ENCODE measurements around the gene DEPDC4. TPM values are rescaled to one million over a fixed set of nuclear protein-coding genes. Genes with fewer than 3 reads are reported as not detected.

The DEPDC4 gene
- total RNA-seq, 1 experiment from 2014 or later = 1.9 TPM

- no peak for DNase-seq
- peak overlapping the region; percentile 80 for H3K4me3 Mint-ChIP-seq (ENCODE audit: low read depth, unreplicated experiment)
- TF ChIP-seq CTCF (IDR thresholded peaks at IDR 0.05; ENCODE audit: unreplicated experiment) = no peak
- BruUV-seq (replicated peaks) = no TSS peak
- H3K9me3 Mint-ChIP-seq (ENCODE audit: low read depth, unreplicated experiment) = no peaks in the 10 kb centered on the region
- intact Hi-C loops (cut with micrococcal nuclease; ENCODE audit: unreplicated experiment) = loop anchor here (1.0 to 10.0 kb wide), 2 partner anchors 64 to 387 kb away; no protein-coding TSS in a partner anchor
- CTCF ChIA-PET = interaction anchor here (0.7 to 1.0 kb wide), 2 partner anchors 9 to 36 kb away, joined by 3 to 4 read pairs; no protein-coding TSS in a partner anchor
- no peaks in the 10 kb centered on the region for H3K4me1 Mint-ChIP-seq (ENCODE audit: low read depth, unreplicated experiment)
- H3K27me3 Mint-ChIP-seq (ENCODE audit: unreplicated experiment) = no peaks in the 10 kb centered on the region
- peak overlapping the region; percentile 96 for H3K27ac Mint-ChIP-seq (ENCODE audit: unreplicated experiment)
- peaks cover 40% of the 10 kb centered on the region for H3K36me3 Mint-ChIP-seq (ENCODE audit: insufficient read depth, unreplicated experiment)
Observed at GRCh38 chr12:100201604-100202423, 65.1 kb downstream of the DEPDC4 start.

DNA sequence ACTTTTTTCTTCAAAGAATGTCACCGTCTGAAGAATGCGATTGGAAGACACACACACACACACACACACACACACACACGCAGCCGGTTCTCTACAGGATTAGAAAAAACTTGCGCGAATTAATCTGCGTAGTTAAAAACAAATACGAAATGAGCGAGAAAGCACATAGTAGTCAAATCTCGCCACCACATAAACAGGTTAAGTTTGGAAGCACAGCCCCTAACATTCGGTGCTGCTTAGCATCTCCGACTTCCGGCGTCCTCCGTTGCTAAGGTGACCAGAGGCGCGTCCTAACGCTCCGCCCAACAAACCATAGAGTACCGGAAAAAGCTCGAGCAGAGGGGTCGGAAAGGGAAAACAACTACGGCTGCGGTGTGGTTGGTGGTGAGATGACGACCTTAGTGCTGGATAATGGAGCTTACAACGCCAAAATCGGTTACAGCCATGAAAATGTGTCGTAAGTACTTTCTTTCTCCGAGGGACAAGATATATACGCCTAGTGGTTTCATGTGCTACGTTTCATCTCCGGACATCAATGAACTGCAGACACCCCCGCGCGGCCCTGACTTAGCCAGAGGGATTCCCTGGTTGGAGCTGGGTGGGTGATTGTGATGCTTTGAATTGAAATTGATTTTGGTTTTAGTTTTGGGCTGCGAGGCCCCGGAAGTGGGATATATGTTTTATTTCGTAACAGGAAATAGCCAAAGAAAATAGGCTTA lies 66.3 kb downstream of the DEPDC4 start, which contains the start of gene ACTR6:
ACTR6 (plus strand) TSS at position 353 of the 719 bp plus-strand sequence; CDS start at position 390, 37 bp downstream.
- TF ChIP-seq CTCF (IDR thresholded peaks at IDR 0.05; ENCODE audit: unreplicated experiment) = no peak
- DNase-seq = peak; percentile 95
- intact Hi-C loops (cut with micrococcal nuclease; ENCODE audit: unreplicated experiment) = loop anchor here (1.0 to 10.0 kb wide), 2 partner anchors 62 to 386 kb away; no protein-coding TSS in a partner anchor
- CTCF ChIA-PET = interaction anchor here (0.6 to 1.5 kb wide), 10 partner anchors 10 to 1109 kb away, joined by 3 to 6 read pairs (median 4); partner anchors contain the start of genes DEPDC4 and SCYL2
- Mint-ChIP-seq H3K9me3 (ENCODE audit: low read depth, unreplicated experiment) (no peaks in the 10 kb centered on the region), H3K4me1 (ENCODE audit: low read depth, unreplicated experiment) (no peaks in the 10 kb centered on the region), H3K27ac (ENCODE audit: unreplicated experiment) (peak within 1 kb of the TSS; percentile 96), H3K36me3 (ENCODE audit: insufficient read depth, unreplicated experiment) (peaks cover 34% of the 10 kb centered on the region), H3K27me3 (ENCODE audit: unreplicated experiment) (no peaks in the 10 kb centered on the region), H3K4me3 (ENCODE audit: low read depth, unreplicated experiment) (peak within 1 kb of the TSS; percentile 80)
- TSS peak; percentile 92 for BruUV-seq (replicated peaks)

- Mint-ChIP-seq H3K27ac (ENCODE audit: unreplicated experiment) (peak overlapping the region; percentile 96), H3K4me3 (ENCODE audit: low read depth, unreplicated experiment) (peak overlapping the region; percentile 80), H3K9me3 (ENCODE audit: low read depth, unreplicated experiment) (no peaks in the 10 kb centered on the region), H3K27me3 (ENCODE audit: unreplicated experiment) (no peaks in the 10 kb centered on the region), H3K36me3 (ENCODE audit: insufficient read depth, unreplicated experiment) (peaks cover 34% of the 10 kb centered on the region), H3K4me1 (ENCODE audit: low read depth, unreplicated experiment) (no peaks in the 10 kb centered on the region)
- no peak for TF ChIP-seq CTCF (IDR thresholded peaks at IDR 0.05; ENCODE audit: unreplicated experiment)
- CTCF ChIA-PET = interaction anchor here (0.6 to 1.5 kb wide), 4 partner anchors 30 to 1107 kb away, joined by 3 to 6 read pairs (median 4); partner anchors contain the start of genes DEPDC4 and SCYL2
- intact Hi-C loops (cut with micrococcal nuclease; ENCODE audit: unreplicated experiment) = loop anchor here (10.0 kb wide), 1 partner anchor 385 kb away; no protein-coding TSS in a partner anchor
- DNase-seq = peak; percentile 90
- BruUV-seq (replicated peaks) = no TSS peak
Observed at GRCh38 chr12:100199347-100200149, 67.3 kb downstream of the DEPDC4 start.

GRCh38 chr12:100199023-100199346 lies 67.9 kb downstream of the DEPDC4 start:
- H3K4me1 Mint-ChIP-seq (ENCODE audit: low read depth, unreplicated experiment) = no peaks in the 10 kb centered on the region
- CTCF ChIA-PET = no interaction called here
- H3K27me3 Mint-ChIP-seq (ENCODE audit: unreplicated experiment) = no peaks in the 10 kb centered on the region
- DNase-seq = no peak
- peak overlapping the region; percentile 37 for H3K27ac Mint-ChIP-seq (ENCODE audit: unreplicated experiment)
- intact Hi-C loops (cut with micrococcal nuclease; ENCODE audit: unreplicated experiment) = no loop called here
- TF ChIP-seq CTCF (IDR thresholded peaks at IDR 0.05; ENCODE audit: unreplicated experiment) = no peak
- H3K9me3 Mint-ChIP-seq (ENCODE audit: low read depth, unreplicated experiment) = no peaks in the 10 kb centered on the region
- peaks cover 34% of the 10 kb centered on the region for H3K36me3 Mint-ChIP-seq (ENCODE audit: insufficient read depth, unreplicated experiment)
- no TSS peak for BruUV-seq (replicated peaks)
- peak overlapping the region; percentile 80 for H3K4me3 Mint-ChIP-seq (ENCODE audit: low read depth, unreplicated experiment)
